D721Med (cell line): ENCODE results near the gene CNTNAP2.
"Not testable (repeated sequence)": the region's sequence is repeated elsewhere in the genome, so short reads cannot be mapped to it uniquely, and the experiment has no call there.

Experiments
- DNase-seq: peaks from one replicate; pipeline ENCODE4 v3.0.0; 2011; ENCODE audit warnings: low spot score; ENCODE audit not compliant: insufficient read length
- FAIRE-seq: peaks from 2 replicates; lab custom pipeline; 2011; peaks lifted over from hg19 to GRCh38; lab: Jason Lieb, UNC
- CTCF ChIP-seq: IDR thresholded peaks from 2 replicates; pipeline ENCODE4 v1.5.1; 2012; ENCODE audit warnings: mild to moderate bottlenecking, control low read depth; ENCODE audit not compliant: insufficient read depth; ENCODE audit errors: missing control alignments

CNTNAP2 gene

DNA sequence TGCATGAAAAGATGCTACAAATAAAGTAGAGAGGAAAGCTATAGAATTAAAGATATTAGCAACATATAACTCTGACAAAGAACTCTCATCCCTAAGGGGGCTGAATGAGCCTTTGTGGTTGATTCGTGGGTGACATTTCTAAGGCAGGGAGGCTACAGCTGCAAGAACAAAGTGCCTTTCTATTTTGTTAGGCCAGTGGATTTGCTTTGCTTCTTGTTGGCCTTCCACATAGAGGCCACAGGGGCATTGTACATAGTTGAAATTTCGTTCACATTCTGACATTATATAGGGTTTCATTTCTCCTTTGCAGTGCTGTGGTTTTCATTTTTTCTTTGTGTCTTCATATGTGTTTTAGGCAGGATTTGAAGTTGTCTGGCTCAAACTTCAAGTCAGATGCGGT is 1654.7 kb downstream of the CNTNAP2 start:
- TF ChIP-seq CTCF = no peak
- no peak for FAIRE-seq
- no peak for DNase-seq

DNA sequence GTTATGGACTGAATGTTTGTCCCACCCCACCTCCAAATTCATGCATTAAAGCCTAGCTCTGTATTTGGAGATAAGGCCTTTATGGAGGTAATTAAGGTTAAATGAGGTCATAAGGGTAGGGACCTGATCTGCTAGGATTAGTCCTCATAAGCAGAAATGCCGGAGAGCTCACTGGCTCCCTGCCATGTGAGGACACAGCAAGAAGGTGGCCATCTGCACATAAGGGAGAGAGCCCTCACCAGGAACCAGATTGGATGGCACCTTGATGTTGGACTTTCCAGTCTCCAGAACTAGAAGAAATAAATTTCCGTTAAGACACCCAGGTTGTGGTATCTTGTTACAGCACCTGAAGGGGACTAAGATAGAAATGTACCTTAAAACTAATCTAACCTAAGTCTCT is 1657.9 kb downstream of the CNTNAP2 start:
- FAIRE-seq = no peak
- no peak for TF ChIP-seq CTCF
- DNase-seq = no peak

DNA sequence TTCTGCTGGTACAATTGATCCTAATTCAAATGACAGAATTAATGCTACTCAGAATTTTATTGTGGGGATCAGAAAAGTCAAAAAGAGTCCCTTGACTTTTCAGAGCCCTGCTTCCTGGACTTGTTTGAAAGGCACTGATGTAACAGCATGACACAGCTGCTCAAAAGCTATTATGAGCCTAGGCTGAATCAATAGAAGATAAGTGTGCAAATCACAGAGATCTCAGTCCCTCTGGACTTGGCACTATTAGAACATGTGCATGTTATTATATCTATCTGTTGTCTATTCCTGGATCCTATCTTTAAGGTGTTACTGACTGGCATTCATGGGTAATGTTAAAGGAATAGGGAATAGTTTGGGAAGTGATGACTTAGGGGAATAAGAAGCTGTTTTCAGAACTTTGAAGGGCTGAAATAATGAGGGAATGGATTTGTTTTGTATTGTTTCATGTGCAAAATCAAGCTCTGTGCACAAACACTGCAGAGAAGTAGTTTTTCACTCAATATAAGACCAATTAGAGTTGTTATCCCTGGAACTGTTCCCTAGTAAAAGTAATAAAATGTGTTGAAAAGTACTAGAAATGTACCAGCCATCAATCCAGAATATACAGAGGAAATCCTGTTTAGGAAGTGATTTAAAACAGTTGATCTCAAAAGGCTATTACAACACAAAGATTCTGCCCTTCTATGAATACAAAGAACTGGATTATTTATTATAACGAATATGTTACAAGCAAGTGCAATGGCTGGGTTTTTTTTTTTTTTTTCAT is 1659.1 kb downstream of the CNTNAP2 start:
- FAIRE-seq = peak; percentile 80
- no peak for TF ChIP-seq CTCF
- DNase-seq = no peak

GRCh38 chr7:147777309-147777708 is 1660.7 kb downstream of the CNTNAP2 start:
- DNase-seq (no peak), FAIRE-seq (no peak)
- no peak for TF ChIP-seq CTCF

DNA sequence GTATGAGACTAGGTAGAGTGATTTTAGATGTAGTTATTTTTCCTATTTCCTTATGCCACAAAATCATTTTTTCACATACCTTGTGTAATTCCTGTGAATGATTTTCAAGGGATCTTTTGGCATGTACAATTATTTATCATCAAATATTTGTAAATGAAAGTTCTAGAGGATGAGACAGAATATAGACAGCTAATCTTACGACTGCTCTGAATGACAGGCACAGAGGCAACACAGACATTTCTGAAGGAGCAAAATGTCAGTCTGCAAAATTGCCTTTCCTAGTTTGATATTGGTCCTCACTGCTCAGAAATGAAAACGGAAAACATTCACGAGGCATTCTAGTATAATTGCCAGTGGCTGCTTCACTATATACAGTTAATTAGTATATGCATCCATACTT is 1663.3 kb downstream of the CNTNAP2 start:
- FAIRE-seq (no peak), DNase-seq (no peak)
- TF ChIP-seq CTCF = no peak

GRCh38 chr7:147796581-147796980 is 1680.0 kb downstream of the CNTNAP2 start:
- DNase-seq = no peak
- FAIRE-seq = no peak
- no peak for TF ChIP-seq CTCF

- no peak for DNase-seq
These were observed 1681.4 kb downstream of the CNTNAP2 start for GRCh38 chr7:147798001-147798400.

GRCh38 chr7:147801762-147802161 is 1685.2 kb downstream of the CNTNAP2 start:
- not testable (repeated sequence) for FAIRE-seq, DNase-seq

More at GRCh38 chr7:147798001-147798400, 1681.4 kb downstream of the CNTNAP2 start:
- no peak for FAIRE-seq
- TF ChIP-seq CTCF = no peak
